ENCODE results near the gene NEGR1.

GRCh38 chr1:71784241-71784640, 498.1 kb downstream of the NEGR1 start:
- TF ChIP-seq, protein P1, sequence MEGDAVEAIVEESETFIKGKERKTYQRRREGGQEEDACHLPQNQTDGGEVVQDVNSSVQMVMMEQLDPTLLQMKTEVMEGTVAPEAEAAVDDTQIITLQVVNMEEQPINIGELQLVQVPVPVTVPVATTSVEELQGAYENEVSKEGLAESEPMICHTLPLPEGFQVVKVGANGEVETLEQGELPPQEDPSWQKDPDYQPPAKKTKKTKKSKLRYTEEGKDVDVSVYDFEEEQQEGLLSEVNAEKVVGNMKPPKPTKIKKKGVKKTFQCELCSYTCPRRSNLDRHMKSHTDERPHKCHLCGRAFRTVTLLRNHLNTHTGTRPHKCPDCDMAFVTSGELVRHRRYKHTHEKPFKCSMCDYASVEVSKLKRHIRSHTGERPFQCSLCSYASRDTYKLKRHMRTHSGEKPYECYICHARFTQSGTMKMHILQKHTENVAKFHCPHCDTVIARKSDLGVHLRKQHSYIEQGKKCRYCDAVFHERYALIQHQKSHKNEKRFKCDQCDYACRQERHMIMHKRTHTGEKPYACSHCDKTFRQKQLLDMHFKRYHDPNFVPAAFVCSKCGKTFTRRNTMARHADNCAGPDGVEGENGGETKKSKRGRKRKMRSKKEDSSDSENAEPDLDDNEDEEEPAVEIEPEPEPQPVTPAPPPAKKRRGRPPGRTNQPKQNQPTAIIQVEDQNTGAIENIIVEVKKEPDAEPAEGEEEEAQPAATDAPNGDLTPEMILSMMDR (IDR thresholded peaks at IDR 0.05 in 4 of 5, conservative IDR thresholded peaks at IDR 0.05 in 1 of 5) = no peak
- no peak for TF ChIP-seq POLR2A (IDR thresholded peaks at IDR 0.05)
